ENCODE results near the gene AHNAK. TPM values are rescaled to one million over a fixed set of nuclear protein-coding genes. Genes with fewer than 3 reads are reported as not detected.
A peak's percentile ranks its signal among the peaks of the same experiment; 100 is the strongest.

Gene AHNAK
- total RNA-seq, 1 experiment from 2014 or later: 281 TPM

GRCh38 chr11:62499311-62499943, 47.2 kb downstream of the AHNAK start:
- DNase-seq (ENCODE audit: low spot score): peak; percentile 46

- no peak for DNase-seq (ENCODE audit: low spot score)
Observed at GRCh38 chr11:62498492-62499286, 47.9 kb downstream of the AHNAK start.

- DNase-seq (ENCODE audit: low spot score): no peak
Observed at GRCh38 chr11:62498031-62498430, 48.6 kb downstream of the AHNAK start.

GRCh38 chr11:62497132-62497801, 49.3 kb downstream of the AHNAK start:
- peak; percentile 94 for DNase-seq (ENCODE audit: low spot score)

GRCh38 chr11:62496676-62497075, 49.9 kb downstream of the AHNAK start:
- DNase-seq (ENCODE audit: low spot score): no peak

GRCh38 chr11:62494246-62494645, 52.4 kb downstream of the AHNAK start:
- DNase-seq (ENCODE audit: low spot score): no peak

- DNase-seq (ENCODE audit: low spot score): no peak
Observed at GRCh38 chr11:62493801-62494200, 52.8 kb downstream of the AHNAK start.

DNA sequence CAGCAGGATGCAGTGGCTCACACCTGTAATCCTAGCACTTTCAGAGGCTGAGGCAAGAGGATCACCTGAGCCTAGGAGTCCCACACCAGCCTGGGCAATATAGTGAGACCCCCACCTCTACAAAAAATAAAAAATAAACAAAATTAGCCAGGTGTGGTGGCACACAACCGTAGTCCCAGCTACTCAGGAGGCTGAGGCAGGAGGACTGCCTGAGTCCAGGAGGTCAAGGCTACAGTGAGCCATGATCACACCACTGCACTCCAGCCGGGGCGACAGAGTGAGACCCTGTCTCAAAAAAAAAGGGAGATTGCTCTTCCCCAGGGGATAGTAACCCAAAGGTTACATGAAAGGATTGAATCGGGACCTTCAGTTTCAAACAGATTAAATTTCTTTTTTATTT, 54.0 kb downstream of the AHNAK start:
- DNase-seq (ENCODE audit: low spot score): no peak

DNA sequence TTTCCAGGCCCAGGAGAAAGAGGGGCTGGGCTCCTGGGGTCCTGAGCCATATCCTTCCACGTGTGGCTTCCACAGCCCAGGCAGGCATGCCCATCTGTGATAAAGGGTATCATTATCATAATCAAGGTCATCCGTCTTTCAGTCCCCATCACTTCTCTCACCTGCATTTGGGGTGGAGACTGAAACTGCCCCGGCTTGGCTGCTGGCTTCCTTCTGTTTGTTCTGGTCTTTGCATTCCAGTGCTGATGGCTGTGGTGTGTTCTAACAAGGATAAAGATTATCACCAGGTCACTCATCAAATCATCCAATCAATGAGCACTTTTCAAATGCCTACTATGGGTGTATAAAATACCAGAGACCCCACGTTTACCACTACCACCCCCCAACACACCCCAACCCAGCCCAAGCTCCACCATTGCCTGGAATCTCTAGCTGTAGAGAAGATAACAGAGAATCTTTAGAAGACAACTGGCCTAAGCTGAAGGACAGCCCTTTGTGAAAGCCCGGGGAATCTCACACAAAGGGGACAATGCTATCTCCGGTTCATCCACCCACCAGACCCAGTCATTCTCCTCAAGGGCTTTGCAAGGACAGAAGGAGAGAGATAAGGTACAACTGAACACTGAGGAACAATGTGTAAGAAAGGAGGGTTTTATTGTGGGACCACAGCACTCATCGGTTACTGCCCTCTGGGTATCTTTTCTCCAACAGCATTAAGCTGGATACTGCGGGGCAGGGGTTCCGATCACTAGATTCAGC, 54.9 kb downstream of the AHNAK start:
- DNase-seq (ENCODE audit: low spot score): no peak

DNA sequence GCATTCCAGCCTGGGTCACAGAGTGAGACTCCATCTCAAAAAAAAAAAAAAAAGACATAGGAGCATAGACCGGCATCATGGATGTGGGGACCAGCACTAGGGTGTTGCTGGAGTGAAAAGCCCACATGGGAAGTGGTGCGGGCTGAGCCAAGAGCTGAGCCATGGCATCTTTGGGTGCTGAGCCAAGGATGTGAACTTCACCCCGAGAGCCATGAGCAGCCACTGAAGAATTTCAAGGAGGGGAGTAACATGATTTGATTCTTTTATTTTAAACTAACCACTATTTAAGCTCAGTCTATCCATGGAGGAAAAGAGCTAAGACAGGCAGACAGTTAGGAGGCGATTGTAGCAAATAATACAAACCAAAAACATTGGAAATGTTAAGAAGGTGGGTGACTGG, 57.4 kb downstream of the AHNAK start:
- DNase-seq (ENCODE audit: low spot score): no peak

DNA sequence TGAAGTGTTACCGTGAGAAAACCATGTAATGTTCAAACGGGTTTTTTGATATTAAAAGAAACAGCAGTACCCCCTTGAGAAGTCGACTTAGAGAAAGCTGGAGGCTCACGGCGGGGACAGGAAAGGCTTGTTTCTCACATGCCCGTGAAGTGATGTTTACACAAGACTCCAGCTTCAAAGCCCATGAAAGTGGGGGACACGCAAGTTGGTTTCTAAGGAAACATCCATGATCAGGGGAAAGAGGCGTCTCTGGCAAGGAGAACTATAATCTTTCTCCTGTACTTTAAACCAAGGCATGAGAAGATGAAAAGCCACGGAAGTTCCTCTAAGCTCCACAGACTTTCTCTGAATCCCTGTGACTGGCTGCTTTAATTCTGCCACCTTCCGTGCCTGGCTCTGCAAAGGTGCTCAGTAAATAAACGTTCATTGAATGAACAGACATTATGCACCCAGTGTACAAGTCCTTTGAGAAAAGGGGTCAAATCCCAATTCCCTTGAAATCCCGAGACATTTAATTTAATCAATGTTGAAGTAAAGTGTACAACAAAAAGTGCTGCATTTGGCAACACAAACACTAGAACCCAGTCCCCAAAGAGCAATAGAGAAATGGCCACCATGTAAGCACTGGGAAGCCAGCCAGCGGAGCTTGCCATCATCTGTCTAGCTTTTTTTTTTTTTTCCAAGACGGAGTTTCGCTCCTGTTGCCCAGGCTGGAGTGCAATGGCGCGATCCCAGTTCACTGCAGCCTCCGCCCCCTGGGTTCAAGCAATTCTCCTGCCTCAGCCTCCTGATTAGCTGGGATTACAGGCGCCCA, 58.7 kb downstream of the AHNAK start:
- DNase-seq (ENCODE audit: low spot score): no peak

DNA sequence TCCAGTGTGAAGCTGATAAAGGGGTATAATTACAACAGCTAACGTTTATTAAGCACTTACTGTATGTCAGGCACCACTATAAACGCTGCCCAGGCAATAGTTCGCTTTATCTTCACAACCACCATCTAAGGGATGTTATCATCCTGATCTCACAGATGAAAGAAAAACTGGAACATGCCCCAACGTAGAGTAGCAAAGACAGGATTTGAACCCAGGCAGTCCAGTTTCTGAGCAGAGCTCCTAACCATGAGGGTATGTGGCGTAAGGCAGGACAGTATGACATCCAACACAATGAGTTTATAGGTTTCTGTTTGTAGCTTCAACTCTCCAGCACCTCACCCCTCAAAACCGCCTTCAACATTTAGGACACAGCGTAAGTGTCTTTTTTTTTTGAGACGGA, 59.5 kb downstream of the AHNAK start:
- DNase-seq (ENCODE audit: low spot score): no peak

DNA sequence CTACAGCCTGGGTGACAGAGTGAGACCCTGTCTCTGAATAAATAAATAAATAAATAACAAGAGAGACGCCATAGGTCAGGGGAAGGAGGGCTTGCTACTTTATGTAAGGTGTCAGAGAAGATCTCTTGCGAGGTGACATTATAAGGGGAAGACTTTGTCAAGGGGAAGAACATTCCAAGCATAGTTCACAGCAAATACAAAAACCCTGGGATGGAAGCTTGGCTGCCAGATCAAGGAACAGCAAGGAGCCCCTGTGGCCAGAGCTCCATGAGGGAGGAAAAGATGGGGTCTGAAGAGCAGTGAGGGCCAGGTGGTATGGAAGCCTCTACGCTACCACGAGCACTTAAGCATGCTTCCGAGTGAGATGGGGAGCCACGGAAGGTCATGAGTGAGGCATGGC, 62.3 kb downstream of the AHNAK start:
- no peak for DNase-seq (ENCODE audit: low spot score)

GRCh38 chr11:62482753-62483152, 63.9 kb downstream of the AHNAK start:
- no peak for DNase-seq (ENCODE audit: low spot score)

DNA sequence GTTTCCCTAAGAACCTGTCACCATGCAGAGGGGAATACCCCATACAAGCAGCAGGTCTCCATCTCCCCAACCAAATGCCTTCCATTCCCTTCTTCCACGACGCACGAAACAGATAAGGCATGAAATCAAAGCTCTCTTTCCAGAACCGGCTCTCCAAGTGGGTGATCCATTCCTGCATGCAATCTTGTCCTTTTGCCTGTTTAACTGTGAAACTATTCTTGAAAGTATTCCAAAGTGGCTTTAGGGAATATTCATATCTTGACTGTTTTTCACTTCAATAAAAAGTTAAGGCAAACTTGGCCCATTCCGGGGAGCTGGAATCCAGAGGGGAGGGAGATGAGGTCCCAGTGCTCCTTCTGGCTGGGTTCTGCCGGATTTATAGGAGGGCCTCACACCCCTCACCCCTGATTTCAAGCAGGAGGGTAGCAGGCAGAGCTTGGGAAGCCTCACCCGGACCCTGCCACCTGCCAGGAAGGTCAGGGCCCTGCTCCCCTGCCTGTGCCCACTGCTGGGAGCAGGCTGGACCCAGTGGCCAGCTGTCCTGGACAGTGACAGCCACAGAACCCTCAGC, 66.9 kb downstream of the AHNAK start:
- DNase-seq (ENCODE audit: low spot score): no peak

DNA sequence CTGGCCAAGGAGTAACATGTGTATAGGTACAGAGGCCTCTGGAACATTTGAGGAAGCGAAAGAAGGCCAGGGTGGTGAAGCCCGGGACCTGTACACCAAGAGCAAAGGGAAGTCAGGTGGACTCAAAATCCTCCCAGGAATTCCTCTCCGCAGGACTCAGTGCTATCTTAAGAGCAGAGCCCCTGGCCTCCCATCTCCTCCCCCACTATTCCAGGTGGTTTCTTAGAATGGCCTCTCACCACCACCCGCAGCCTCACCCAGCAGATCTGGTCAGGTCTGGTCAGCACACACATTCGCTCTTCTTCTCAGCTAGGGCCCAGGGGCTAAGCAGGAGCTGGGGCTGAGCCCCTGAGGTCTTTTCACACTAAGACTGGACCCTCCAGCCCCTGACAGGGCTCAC, 68.7 kb downstream of the AHNAK start:
- DNase-seq (ENCODE audit: low spot score): no peak

GRCh38 chr11:62472063-62472884, 74.3 kb downstream of the AHNAK start:
- peak; percentile 64 for DNase-seq (ENCODE audit: low spot score)

DNA sequence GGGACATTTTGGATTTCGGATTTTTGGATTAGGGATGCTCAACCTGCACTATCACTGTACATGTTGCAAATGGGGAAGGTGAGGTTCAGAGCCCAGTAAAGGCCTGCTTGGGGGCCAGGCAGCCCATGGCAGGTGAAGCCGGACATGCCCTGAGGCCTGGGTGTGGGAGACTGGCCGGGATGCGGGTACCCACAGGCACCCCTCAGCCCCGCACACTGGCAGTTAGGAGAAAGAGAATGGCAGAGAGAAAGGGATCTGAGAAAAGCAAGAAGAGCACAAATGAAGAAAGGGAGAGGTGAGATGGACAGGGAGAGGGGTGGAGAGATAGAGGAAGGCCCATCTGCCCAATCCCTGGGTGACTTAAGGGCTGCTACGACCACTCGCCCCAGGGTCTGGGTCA, 75.0 kb downstream of the AHNAK start:
- DNase-seq (ENCODE audit: low spot score): no peak

DNA sequence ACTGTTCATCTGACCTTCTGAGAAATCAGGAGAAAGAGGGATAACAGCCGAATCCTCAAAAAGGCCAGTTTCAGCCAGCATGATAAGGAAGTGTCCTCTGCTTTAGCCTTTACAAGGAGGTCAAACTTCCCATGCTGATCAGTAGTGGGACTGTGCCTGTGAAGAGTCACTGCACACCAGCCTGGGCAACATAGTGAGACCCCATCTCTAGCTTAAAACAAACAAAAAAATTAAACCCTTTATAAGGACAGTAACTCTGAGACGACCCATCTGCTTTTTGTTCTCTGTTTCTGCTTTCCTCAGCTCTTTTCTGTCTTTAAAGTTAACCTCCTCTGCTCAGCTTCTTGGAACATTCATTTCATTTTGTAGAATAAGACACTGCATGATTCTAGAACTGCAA, 78.0 kb downstream of the AHNAK start:
- no peak for DNase-seq (ENCODE audit: low spot score)

GRCh38 chr11:62466444-62466843, 80.2 kb downstream of the AHNAK start:
- no peak for DNase-seq (ENCODE audit: low spot score)

All from HT-29 (cell line).